ENCODE results near the gene C5orf15.
"Not testable (repeated sequence)": the region's sequence is repeated elsewhere in the genome, so short reads cannot be mapped to it uniquely, and the experiment has no call there.

The C5orf15 gene

DNA sequence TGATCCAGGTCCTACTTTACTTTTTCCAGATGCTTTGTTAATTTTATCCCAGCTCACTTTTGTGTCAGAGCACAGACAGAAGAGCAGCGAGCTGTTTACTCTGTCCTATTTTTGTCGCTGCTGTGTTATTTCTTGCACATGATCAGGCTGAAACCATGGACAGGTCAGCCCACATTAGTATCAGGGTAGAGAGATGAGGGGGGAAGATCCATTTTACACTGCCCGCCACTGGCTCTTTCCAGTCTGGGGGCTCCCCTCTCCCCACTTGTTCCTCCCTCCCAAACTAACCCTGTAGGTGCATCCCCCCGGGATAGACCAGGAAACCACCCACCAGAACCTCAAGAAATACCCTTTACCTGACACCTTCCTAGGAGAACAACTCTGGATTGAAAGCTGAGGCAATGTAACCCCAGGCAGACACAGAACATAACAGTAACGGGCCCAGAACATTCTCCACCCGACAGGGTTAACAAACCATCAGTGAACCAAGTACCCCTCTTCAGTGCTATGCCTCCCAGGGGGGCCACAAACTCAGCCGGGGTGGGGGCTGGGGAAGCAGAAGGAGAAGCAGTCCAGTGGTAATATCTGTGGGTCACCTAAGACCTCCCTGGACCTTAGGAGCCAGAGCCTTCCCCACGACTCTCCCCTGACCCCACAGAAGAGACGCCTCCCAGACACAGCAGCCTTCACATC, 26.0 kb upstream of the C5orf15 start:
- no peak for DNase-seq (ENCODE audit: low read depth in 2 of 2, low spot score in 1 of 2)

- no peak for DNase-seq (ENCODE audit: low read depth in 2 of 2, low spot score in 1 of 2)
Observed at GRCh38 chr5:133993185-133993936, 24.9 kb upstream of the C5orf15 start.

GRCh38 chr5:133992429-133993155, 24.2 kb upstream of the C5orf15 start:
- no peak for DNase-seq (ENCODE audit: low read depth in 2 of 2, low spot score in 1 of 2)

DNA sequence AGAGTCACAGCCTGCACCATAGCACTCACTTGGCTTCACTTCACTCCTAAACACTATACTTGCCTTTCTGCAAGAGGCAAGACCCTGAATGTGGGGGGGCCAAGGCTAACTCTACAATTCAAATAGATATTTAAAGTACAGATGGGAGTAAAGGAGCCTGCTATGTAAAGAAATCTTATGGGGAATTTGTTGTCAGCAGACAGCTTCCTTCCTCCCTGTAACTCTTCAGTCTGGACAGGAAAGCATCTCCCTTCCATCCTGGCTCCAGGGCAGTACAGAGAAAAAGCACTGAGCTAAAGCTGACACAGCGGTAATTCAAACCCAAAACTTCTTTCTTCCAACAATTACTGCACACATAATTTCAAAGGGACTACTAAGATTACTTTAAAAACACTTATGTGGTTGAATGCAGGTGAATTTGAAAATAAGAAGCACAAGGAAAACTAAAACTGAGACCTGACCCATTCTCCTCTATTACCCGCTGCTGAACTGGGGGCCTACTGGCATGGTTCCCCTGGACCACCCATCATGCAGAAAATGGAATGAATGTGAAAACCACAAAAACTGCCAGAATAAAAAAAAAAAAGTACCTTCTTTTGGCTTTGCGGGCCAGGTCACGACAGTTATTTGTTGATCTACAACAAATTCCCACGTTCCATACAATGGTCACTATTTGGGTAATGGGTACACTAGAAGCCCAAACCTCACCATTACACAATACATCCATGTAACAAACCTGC, 22.9 kb upstream of the C5orf15 start:
- DNase-seq (ENCODE audit: low read depth in 2 of 2, low spot score in 1 of 2) = no peak

DNA sequence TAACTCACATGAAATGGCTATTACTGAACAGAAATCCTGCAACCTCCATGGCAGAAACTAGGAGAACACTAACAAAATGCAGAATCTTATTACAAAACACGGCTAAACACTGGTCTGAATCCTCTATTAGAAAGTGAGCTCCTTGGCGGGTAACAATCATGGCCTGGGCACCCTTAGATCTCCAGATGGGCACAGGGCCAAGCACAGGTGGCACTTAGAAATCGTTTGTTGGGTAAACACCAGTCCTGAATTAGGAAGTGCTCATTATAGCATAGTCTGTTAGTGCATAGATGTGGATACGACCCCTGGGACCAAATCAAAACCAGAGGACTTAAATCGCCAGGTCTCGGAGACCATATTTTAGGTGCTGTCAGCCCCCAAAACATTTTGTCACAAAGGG, 22.0 kb upstream of the C5orf15 start:
- DNase-seq (ENCODE audit: low read depth in 2 of 2, low spot score in 1 of 2) = no peak

DNA sequence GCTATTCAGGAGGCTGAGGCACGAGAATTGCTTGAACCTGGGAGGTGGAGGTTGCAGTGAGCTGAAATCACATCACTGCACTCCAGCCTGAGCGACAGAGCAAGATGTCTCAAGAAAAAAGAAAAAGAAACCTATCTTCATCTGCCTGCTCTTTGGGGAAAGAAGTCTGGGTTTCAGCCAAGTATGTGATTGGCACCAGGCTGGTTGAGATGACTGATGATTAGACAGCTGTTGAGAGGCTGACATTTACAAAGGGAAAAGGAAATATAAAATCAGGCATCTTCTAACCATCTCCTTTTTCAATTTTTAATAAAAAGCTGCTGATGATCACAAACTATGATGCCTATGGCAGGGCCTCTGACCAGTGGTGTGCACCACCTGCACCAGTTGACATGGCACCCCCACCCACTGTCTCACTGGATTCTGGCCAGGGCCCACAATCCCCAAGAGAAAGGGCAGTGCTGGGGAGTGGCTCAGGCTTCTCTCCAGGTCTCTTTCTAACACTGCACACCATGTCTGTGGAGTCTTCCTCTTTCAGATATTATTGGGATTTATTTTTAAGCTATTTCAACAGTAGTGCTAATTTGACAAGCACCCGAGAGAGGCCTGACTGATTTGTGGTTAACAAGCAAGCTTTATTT, 17.2 kb upstream of the C5orf15 start:
- DNase-seq (ENCODE audit: low read depth in 2 of 2, low spot score in 1 of 2) = no peak

DNA sequence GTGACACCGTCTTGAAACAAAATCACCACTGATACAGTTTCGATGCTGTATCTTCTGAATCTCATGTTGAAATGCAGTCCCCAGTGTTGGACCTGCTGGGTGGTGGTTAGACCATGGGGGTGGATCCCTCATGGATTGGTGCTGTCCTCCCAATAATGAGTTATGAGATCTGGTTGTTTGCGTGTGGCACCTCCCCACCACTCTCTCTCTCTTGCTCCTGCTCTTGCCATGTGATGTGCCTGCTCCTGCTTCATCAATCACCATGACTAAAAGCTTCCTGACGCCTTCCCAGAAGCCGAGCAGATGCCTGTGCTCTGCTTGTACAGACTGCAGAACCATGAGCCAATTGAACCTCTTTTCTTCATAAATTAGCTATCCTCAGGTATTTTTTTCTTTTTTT, 15.2 kb upstream of the C5orf15 start:
- DNase-seq (ENCODE audit: low read depth in 2 of 2, low spot score in 1 of 2) = no peak

- DNase-seq (ENCODE audit: low read depth in 2 of 2, low spot score in 1 of 2) = no peak
Observed at GRCh38 chr5:133981714-133982113, 13.3 kb upstream of the C5orf15 start.

GRCh38 chr5:133980652-133981051, 12.2 kb upstream of the C5orf15 start:
- no peak for DNase-seq (ENCODE audit: low read depth in 2 of 2, low spot score in 1 of 2)

DNA sequence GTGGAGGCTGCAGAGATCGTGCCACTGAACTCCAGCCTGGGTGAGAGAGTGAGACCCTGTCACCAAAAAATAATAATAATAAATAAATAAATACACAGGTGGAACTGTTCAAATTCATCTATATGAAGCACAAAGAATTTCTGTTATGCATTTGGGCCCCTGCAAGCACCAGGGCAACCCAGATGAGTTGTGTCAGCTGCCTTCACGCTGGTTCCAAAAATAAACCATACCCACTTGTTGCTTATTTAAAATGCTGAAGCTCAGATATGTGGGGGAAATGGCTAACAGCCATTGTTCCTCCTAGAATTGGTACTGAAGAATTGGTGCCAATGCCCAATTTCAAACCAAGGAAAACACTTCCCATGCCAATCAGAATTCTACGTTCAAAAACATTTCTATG, 10.5 kb upstream of the C5orf15 start:
- no peak for DNase-seq (ENCODE audit: low read depth in 2 of 2, low spot score in 1 of 2)

DNA sequence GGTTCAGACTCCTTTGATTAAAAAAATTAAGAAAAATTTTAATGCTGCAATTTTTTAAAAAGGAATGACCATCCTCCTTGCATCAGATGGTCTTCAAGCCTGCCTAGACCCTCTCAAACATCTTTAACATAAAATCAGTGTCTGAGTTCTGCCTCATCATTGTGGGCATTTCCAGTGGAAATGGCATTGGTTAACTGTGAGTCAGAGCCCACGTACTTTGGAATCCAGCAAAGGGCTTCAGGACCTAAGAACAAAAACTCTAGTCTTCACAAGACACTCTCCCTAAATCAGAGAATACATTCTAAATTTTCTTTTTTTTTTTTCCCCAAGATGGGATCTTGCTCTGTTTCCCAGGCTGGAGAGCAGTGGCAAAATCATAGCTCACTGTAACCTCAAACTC, 9.4 kb upstream of the C5orf15 start:
- DNase-seq (ENCODE audit: low read depth in 2 of 2, low spot score in 1 of 2) = no peak

DNA sequence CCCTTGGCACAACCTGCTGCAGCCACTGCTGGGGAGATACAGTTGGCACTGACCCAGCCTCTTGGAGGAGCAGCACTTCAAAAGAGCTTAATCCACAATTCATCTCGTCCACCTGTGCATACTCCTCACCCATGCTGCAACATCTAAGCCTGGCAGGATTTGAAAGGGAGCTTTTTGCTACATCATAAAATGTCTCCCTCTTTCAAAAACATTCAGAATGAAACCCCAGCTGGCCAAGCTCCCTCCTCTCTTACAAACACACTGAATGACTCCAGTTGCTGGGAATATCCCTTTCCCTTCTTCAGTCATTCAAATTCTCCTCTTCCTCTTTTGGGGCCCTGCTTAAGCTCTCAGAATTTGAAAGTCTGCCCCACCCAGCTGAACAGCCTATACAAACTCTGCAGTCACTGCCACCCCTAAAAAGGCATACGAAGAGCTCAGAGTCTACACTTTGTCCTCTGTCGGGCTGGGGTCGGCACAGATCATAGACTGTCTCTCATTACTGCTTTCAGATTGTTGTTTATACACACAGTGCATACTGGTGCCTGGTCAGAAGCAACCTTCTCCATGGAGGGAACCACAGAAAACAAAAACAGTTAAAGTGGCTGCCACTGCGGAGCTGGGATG, 8.8 kb upstream of the C5orf15 start:
- no peak for DNase-seq (ENCODE audit: low read depth in 2 of 2, low spot score in 1 of 2)

DNA sequence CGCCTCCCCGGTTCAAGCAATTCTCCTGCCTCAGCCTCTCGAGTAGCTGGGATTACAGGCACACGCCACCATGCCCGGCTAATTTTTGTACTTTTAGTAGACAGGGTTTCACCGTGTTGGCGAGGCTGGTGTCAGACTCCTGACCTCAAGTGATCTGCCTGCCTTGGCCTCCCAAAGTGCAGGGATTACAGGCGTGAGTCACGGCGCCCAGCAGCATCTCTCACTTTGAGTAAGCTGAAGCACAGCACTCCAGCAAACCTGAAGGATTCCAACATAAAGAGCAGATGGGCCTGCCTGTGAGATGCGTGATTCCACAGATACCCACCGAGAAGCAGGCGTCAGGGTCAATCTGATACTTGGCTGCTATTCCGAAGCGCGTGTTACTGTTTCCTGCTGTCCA, 7.1 kb upstream of the C5orf15 start:
- not testable (repeated sequence) for DNase-seq (ENCODE audit: low read depth in 2 of 2, low spot score in 1 of 2)

DNA sequence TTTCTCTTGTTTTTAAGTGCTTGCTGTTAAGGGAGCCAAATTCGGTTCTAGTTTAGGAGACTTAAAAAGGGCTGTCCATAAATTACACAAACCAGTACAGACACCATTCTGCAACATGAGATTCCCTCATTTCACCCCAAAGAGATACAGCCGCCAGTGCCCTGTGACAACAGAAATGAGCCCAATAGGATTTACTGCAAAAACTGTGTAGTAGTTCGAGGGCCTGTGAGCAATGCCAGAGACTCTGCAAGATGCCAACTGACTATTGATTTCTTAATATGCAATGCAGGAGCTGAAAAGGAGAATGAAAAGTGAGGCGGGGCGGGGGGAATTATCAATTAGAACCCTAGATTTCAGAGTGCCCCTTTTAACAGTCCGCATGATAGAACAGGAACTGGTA, 5.7 kb upstream of the C5orf15 start:
- no peak for DNase-seq (ENCODE audit: low read depth in 2 of 2, low spot score in 1 of 2)

DNA sequence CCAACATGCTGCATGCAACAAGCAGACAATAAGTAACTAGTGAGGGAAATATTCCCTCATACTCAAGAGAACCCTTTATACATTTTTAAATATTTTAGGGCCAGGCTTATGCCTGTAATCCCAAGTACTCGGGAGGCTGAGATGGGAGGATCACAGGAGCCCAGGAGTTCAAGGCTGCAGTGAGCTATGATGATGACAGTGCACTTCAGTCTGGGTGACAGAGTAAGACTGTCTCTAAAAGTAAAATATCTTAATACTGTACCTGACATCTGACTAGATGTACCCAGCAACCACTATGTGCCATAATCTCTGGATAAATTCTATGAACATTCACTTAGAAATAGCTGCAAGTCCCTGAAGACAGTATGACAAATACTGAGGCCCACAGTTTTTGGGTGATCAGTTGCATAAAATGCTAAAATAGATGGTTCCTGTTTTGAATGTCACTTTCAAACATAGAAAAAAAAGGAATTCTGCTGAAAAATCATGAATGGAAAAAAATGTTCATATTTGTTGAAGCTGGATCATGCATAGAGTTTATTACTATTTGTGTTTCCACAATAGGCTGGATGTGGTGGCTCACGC, 2.0 kb upstream of the C5orf15 start:
- no peak for DNase-seq (ENCODE audit: low read depth in 2 of 2, low spot score in 1 of 2)

- no peak for DNase-seq (ENCODE audit: low read depth in 2 of 2, low spot score in 1 of 2)
Observed at GRCh38 chr5:133969654-133970324, 1.4 kb upstream of the C5orf15 start.

DNA sequence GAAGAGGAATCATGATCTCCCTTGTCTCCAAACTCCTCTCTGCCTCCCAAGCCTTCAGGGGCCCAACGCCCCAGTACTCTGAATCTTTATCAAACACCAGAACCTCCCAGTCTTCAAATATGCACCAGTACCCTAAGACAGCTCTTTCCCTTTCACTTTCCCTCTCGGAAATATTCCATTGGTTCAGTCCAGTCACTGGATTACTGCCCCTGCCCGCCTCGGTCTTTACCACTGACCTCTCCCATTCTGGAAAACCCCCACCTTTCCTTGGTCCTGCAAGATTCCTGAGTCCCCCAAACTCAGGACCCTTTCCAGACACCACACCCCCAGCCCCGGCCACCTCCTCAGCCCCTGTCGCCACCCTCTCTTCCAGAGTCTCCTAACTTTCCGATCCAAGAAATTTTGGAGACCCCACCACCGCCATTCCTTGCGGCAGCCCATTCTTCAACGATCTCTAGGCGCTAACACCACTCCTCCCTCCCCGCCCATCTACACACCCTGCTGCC, 674 bp downstream of the C5orf15 start:
- no peak for DNase-seq (ENCODE audit: low read depth in 2 of 2, low spot score in 1 of 2)

DNA sequence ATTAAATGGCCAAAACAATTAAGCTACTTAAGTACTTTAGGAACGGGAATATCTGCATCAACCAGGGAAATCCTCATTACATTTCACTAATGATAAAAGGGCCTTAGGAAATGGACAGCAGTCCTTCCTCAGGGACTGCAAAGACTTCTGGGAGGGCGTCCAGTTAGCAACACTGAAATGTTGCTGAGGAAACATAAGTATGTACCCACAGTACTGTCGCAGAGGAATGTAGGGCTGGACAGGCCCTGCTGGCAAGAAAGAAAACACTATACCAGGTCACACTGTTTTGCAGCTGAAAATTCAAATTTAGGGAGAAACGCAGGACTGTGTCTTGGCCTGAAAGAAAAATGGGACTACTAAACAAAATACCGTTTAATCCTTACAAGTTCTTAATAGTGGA, 1.3 kb downstream of the C5orf15 start:
- no peak for DNase-seq (ENCODE audit: low read depth in 2 of 2, low spot score in 1 of 2)

DNA sequence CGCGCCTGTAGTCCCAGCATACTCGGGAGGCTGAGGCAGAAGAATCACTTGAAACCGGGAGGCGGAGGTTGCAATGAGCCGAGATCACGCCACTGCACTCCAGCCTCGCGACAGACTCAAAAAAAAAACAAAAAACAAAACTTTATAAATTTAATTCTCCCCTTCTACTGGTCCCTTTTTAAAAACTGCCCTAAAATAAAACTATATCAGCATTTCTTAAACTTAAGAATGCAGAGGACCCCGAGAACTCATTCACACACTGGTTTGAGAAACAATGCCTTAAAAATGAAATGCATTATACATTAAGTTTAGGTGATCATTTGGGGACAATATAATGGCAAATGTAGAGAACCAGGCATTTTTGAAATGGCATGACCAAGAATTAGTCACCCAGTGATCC, 2.3 kb downstream of the C5orf15 start:
- DNase-seq (ENCODE audit: low read depth in 2 of 2, low spot score in 1 of 2) = no peak

Measured in stimulated activated CD8-positive, alpha-beta memory T cell treated with anti-CD3 and anti-CD28 coated beads, Interleukin-4, amount 100 ng/mL, for 1 hour (primary cell).